Stimulated activated CD4-positive, alpha-beta T cell treated with anti-CD3 and anti-CD28 coated beads, Interleukin-4, amount 100 ng/mL, for 1 hour (primary cell): ENCODE data around the gene GNA15.
"Not testable (repeated sequence)": the region's sequence is repeated elsewhere in the genome, so short reads cannot be mapped to it uniquely, and the experiment has no call there.

Experiments
- DNase-seq: peaks from one replicate; pipeline ENCODE4 v3.0.0-alpha.2; 2020

GNA15 gene

DNA sequence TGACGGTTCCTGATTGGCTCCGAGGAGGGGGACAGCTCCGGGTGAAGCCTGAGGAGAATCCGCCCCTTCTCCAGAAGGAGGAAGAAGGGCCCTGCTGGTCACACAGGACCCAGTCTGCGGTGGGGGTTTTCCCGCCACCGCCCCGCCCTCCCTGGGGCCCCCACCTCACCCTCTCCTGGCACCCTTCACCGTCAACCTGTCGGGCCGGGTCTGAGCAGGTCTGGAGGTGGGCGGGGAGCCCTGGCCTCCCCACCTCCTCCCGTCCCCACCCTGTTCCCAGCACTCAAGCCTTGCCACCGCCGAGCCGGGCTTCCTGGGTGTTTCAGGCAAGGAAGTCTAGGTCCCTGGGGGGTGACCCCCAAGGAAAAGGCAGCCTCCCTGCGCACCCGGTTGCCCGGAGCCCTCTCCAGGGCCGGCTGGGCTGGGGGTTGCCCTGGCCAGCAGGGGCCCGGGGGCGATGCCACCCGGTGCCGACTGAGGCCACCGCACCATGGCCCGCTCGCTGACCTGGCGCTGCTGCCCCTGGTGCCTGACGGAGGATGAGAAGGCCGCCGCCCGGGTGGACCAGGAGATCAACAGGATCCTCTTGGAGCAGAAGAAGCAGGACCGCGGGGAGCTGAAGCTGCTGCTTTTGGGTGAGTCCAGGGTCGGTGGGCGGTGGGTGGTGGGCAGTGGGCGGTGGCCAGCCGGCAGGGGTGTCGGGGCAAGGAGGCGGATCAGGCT is at the start of gene GNA15:
TSS of gene GNA15 (plus strand) at position 73 of the 723 bp plus-strand sequence. CDS start at position 491, 418 bp downstream.
- DNase-seq: peak; percentile 32

DNA sequence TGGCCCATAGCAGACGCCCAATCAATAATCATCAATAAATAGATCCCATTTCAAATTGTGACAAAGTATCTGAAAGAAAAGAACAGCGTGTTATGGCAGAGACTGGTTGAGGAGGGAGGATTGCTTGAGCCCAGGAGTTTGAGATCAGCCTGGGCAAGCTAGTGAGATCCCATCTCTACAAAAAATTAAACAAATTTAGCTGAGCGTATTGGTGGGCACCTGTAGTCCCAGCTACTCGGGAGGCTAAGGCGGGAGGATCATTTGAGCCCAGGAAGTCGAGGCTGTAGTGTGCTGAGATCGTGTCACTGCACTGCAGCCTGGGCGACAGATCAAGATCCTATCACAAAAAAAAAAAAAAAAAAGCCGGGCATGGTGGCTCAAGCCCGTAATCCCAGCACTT is 48.1 kb upstream of the GNA15 start:
- no peak for DNase-seq

DNA sequence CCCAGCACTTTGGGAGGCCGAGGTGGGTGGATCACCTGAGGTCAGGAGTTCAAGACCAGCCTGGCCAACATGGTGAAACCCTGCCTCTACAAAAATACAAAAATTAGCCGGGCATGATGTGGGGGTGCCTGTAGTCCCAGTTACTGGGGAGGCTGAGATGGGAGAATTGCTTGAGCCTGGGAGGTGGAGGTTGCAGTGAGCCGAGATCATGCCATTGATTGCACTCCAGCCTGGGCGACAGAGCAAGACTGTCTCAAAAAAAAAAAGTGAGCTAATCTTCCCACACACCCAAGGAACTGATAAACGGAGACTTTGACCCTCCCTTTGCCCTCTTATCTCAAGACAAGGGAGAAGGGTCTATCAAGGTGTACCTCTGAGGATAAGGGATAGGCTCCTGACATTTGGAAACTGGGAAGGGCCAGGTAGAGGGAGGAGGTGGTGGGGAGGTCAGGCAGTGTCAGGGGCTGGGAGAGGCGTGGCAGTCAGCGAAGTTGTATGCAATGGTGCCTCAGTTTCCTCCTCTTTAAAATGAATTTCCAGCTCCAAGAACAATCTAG is 46.5 kb upstream of the GNA15 start:
- DNase-seq: not testable (repeated sequence)

GRCh38 chr19:3094601-3095440 is 41.0 kb upstream of the GNA15 start:
- DNase-seq: peak; percentile 32

GRCh38 chr19:3095441-3096191 is 40.2 kb upstream of the GNA15 start:
- DNase-seq: peak; percentile 64

DNA sequence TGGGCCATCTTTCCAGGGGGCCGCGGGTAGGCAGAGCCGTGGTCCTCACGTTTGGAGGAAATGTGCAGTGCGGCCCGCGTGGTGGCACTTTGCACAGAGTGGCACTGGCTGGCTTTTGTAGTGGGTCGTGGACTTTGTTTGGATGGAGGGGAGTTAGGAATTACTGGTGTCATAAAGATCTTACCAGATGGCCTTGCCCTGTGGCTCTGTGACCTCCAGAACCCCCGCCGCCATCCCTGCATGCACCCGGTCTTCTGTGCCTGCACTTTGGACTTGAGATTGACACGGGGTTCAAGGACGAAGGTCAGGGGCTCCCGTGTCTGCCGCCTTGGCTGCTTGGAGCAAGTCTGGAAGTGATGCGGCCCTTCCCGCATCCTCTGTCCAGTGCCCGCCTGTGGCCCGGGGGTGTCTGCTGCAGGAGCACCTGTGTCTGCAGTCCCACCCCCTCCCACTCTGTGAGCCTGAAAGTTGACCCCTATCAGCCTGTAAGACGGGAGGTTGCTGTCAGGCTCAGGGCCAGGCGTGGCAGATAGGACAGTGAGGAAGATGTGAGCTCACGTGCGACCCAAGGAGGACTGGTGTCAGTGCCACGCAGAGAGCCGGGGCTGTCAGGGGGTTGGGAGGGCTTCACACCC is 39.4 kb upstream of the GNA15 start:
- DNase-seq: no peak

GRCh38 chr19:3096902-3097326 is 38.9 kb upstream of the GNA15 start:
- DNase-seq: no peak

GRCh38 chr19:3097442-3097871 is 38.4 kb upstream of the GNA15 start:
- no peak for DNase-seq

DNA sequence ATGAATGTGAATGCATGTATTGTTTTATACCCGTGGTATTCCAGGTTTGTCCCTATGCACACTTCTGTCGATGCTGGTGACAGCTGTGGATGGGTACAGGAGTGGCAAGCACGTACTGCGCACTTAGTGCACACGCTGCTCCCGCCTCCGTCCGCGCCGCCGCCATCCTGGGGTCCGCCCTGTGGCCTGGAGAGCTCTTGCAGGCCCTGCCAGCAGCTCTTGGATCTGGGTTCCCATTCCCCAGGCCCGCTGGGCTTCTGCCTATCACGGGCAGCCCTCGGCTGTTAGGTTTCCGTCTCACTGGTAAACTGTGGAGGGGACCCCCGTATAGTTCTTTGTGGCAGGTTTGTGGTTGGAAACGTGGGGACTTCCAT is 37.7 kb upstream of the GNA15 start:
- DNase-seq: no peak

GRCh38 chr19:3098515-3099346 is 37.1 kb upstream of the GNA15 start:
- no peak for DNase-seq

DNA sequence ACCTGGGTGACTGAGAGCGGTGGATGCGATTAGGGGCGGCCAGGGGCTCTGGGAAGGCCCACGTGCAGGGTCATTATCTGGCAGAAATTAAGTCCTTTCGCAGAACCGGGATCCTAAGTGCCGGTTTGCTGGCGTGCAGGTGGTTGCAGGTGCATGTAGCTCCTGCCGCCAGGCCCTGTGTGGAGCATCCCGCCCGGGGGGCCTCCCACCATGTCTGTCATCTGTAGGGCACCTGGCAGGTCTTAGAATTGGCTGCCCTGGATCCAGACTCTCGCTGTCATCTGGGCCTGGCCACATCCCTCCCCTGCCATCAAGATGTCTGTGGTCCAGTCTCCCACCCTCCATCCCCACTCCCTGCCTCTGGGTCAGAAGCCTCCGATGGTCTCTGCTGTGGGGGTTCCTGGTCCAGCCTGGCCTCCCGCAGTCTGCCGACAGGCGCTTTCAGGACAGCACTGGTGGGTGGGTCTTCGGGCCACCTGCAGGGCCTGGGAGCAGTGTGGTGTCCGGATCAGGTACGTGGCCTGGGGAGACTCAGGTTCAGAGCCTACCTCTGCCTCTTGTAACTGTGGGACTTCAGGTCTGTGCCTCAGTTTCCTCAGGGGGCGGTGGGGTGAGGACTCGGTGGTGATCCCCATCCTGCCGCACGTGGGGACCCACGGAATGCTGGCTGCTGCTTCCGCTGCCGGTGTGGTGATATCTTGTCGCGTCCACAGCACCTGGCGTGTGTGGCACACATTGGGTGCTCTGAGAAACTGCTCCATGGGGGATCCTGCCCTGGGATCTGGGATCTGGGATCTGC is 36.3 kb upstream of the GNA15 start:
- no peak for DNase-seq

DNA sequence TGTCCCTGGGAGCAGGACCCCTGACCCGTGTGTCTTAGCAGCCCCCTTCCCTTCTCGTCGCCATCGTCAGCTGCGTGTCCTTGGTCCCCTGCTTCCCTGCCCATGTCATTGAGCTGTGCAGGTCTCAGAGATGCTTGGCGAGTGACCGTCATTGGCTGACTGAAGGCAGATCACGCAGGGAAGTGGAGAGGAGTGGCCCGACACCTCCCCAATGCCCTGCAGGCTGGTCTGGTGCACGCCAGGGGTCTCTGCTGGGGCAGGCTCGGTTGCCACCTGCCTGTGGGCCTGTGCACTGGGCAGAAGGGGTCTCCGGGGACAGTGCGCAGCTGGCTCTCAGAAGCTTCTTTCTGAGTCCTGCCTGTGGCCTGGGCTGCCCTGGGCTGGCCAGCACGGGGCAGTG is 35.5 kb upstream of the GNA15 start:
- DNase-seq: no peak

GRCh38 chr19:3100747-3101730 is 34.8 kb upstream of the GNA15 start:
- no peak for DNase-seq

- no peak for DNase-seq
These were observed 33.3 kb upstream of the GNA15 start for GRCh38 chr19:3102239-3103140.

GRCh38 chr19:3104708-3104983 is 31.2 kb upstream of the GNA15 start:
- DNase-seq: no peak

DNA sequence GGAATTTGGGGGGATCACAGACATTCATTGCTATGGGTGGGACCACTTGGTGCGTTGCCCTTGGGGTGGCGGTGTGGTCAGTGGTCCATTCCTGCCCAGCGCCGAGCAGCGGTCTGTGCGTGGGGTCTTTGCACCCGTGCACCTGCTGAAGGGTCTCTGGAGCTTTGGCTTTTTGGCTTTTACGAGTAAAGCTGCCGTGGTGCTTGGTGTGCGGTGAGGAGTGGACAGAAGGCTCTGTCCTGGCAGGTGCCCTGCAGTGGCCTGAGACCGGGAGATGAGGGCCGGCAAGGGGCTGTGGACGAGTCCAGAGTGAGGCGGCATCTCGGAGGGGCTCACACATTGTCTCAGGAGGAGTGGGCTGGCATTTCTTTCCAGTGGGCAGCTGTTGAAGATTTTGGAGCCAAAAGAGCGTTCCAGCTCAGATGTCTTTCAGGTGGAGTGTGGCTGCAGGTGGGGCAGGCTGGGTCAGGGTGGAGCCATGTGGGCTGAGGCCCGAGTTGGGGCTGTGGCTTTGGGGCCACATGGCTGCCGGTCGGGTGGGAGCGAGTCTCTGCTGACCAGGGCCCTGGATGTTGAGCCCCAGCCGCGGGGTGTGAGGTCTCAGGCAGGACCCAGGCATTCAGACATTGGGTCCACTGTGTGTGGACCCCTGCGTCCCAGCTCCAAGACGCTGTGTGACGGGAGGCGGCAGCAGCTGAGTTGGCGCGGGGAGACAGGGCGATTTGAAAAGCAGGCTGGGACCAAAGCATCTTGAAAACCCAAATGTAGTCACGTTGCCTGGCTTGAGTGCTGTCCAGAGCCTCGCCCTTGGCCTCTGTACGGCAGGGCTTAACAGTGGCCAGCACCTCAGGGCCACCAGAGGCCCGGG is 30.0 kb upstream of the GNA15 start:
- DNase-seq: no peak

DNA sequence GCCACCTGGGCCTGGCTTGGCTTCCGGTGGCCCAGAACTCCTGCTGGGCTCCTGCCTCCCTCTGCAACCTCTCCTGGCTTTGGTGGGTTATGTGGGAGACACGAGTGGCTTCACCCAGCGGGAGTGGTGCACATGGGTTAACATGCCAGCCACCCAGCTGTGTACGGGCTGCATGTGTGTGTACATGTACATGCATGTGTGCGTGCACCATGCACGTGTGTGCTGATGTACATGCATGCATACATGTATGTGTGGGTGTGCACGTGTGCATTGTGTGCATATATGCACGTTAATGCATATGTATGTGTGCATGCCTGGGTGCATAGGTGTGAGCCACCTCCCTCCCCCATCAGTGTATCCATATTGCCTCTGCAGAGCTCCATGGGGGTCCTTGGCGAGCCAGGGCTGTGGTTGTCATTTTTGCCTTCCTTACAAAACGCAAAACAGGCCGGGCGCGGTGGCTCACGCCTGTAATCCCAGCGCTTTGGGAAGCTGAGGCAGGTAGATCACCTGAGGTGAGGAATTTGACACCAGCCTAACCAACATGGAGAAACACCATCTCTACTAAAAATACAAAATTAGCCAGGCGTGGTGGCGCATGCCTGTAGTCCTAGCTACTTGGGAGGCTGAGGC is 29.2 kb upstream of the GNA15 start:
- DNase-seq: no peak
